Tibial nerve (tissue), 4 donors: ENCODE results near the gene MED12L.

Experiments
- EP300 ChIP-seq, 2 donors: sonication (generic); formaldehyde crosslinking; IDR thresholded peaks; one replicate each; pipeline ENCODE4 v1.6.1; 2017; ENCODE audit warnings: antibody characterized with exemption in 2 of 2, mild to moderate bottlenecking in 1 of 2
- POLR2A ChIP-seq, 2 donors: fragments of 450-650 bp; IDR thresholded peaks; one replicate each; pipeline ENCODE4 v1.6.1; 2017; ENCODE audit warnings: antibody characterized with exemption in 2 of 2, mild to moderate bottlenecking in 2 of 2, moderate library complexity in 2 of 2
- TF ChIP-seq, protein P1 (sequence below), 5 experiments: fragments of 200-600 bp in 3 of 5; fragments of 450-650 bp in 2 of 5; sonication (generic) in 3 of 5; IDR thresholded peaks; one replicate each; pipeline ENCODE4 v1.5.1; 2016 to 2019; ENCODE audit warnings: antibody characterized with exemption in 5 of 5, mild to moderate bottlenecking in 3 of 5, moderate library complexity in 2 of 5

DNA sequence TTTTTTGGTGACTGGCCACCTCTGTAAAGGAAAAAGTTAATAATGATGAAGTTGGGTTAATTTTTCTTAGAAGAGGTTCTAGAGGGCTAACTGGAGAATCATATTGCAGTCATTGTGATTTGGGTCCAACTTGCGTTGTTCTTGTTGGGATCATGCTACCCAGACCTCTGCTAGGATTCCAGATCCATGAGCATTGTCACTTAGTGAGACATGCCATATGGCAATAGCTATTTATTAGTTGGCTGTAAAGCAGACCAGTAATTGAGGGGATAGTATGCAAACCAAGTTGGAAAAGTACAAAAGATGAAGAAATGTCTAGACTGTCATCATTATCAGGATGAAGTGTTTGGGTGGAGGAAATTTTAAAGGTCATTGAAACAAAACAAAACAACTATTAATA is 329.8 kb downstream of the MED12L start:
- TF ChIP-seq POLR2A (IDR thresholded peaks at IDR 0.05) (no peak), EP300 (IDR thresholded peaks at IDR 0.05) (no peak)
- TF ChIP-seq, protein P1, sequence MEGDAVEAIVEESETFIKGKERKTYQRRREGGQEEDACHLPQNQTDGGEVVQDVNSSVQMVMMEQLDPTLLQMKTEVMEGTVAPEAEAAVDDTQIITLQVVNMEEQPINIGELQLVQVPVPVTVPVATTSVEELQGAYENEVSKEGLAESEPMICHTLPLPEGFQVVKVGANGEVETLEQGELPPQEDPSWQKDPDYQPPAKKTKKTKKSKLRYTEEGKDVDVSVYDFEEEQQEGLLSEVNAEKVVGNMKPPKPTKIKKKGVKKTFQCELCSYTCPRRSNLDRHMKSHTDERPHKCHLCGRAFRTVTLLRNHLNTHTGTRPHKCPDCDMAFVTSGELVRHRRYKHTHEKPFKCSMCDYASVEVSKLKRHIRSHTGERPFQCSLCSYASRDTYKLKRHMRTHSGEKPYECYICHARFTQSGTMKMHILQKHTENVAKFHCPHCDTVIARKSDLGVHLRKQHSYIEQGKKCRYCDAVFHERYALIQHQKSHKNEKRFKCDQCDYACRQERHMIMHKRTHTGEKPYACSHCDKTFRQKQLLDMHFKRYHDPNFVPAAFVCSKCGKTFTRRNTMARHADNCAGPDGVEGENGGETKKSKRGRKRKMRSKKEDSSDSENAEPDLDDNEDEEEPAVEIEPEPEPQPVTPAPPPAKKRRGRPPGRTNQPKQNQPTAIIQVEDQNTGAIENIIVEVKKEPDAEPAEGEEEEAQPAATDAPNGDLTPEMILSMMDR (IDR thresholded peaks at IDR 0.05) = no peak
